ENCODE results near the gene COX8A. TPM values are rescaled to one million over a fixed set of nuclear protein-coding genes. Genes with fewer than 3 reads are reported as not detected.

Gene COX8A
- total and polyA plus RNA-seq, 2 of the 13 experiments (the other 11 are each of a cell fraction or from before 2014, with no cell fraction given): 202 to 406 TPM

DNA sequence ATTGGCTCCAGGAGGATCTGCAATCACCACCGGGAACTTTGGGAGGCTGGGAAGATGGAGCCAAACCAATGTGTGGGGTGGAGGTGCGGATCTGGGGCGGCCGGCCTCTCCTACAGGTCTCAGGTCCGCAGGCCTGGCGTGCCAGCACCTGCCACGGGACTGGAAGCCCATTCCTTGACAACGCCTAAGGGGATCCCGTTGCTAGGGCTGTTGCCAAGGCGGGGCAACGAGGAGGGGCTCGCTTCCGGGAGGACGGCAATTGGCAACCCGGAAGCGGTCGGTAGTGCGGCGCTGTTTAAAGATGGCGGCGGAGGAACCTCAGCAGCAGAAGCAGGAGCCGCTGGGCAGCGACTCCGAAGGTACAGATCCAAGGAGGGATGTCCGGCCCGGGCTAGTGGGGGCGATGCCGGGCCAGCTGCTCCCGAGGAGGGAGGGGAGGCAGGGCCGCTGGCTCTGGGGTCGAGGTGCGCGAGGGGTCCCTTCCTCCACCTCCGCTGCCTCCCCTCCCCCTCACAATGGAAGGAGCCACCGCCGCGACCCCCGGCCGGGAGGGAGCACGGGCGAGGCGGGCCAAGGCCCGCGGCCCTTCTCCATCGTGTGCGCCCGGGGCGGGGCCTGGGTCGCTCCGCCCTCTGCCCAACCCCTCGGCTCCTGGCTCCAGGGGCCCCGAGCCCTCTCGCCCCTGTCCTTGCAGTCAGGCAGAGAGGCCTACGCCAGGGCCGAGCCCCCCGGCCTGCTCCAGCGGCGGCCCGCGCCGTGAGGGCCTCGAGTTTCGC lies 11.9 kb downstream of the COX8A start, which contains the start of gene OTUB1 (continued):
- TF ChIP-seq, protein P1, sequence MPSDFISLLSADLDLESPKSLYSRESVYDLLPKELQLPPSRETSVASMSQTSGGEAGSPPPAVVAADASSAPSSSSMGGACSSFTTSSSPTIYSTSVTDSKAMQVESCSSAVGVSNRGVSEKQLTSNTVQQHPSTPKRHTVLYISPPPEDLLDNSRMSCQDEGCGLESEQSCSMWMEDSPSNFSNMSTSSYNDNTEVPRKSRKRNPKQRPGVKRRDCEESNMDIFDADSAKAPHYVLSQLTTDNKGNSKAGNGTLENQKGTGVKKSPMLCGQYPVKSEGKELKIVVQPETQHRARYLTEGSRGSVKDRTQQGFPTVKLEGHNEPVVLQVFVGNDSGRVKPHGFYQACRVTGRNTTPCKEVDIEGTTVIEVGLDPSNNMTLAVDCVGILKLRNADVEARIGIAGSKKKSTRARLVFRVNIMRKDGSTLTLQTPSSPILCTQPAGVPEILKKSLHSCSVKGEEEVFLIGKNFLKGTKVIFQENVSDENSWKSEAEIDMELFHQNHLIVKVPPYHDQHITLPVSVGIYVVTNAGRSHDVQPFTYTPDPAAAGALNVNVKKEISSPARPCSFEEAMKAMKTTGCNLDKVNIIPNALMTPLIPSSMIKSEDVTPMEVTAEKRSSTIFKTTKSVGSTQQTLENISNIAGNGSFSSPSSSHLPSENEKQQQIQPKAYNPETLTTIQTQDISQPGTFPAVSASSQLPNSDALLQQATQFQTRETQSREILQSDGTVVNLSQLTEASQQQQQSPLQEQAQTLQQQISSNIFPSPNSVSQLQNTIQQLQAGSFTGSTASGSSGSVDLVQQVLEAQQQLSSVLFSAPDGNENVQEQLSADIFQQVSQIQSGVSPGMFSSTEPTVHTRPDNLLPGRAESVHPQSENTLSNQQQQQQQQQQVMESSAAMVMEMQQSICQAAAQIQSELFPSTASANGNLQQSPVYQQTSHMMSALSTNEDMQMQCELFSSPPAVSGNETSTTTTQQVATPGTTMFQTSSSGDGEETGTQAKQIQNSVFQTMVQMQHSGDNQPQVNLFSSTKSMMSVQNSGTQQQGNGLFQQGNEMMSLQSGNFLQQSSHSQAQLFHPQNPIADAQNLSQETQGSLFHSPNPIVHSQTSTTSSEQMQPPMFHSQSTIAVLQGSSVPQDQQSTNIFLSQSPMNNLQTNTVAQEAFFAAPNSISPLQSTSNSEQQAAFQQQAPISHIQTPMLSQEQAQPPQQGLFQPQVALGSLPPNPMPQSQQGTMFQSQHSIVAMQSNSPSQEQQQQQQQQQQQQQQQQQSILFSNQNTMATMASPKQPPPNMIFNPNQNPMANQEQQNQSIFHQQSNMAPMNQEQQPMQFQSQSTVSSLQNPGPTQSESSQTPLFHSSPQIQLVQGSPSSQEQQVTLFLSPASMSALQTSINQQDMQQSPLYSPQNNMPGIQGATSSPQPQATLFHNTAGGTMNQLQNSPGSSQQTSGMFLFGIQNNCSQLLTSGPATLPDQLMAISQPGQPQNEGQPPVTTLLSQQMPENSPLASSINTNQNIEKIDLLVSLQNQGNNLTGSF (CRISPR knock-in tag; IDR thresholded peaks at IDR 0.05): peak; percentile 35; the same call in 1 of the 2 replicates
- TF ChIP-seq ZNF562 (CRISPR knock-in tag; IDR thresholded peaks at IDR 0.05; ENCODE audit: borderline replicate concordance): no peak
- TF ChIP-seq ZNF709 (CRISPR knock-in tag; IDR thresholded peaks at IDR 0.05): peak; percentile 75
- TF ChIP-seq, protein P2, sequence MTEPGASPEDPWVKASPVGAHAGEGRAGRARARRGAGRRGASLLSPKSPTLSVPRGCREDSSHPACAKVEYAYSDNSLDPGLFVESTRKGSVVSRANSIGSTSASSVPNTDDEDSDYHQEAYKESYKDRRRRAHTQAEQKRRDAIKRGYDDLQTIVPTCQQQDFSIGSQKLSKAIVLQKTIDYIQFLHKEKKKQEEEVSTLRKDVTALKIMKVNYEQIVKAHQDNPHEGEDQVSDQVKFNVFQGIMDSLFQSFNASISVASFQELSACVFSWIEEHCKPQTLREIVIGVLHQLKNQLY (CRISPR knock-in tag; IDR thresholded peaks at IDR 0.05): 0 out of 2 replicates have a peak, but pooled peaks have one; percentile 27
- TF ChIP-seq, protein P3, sequence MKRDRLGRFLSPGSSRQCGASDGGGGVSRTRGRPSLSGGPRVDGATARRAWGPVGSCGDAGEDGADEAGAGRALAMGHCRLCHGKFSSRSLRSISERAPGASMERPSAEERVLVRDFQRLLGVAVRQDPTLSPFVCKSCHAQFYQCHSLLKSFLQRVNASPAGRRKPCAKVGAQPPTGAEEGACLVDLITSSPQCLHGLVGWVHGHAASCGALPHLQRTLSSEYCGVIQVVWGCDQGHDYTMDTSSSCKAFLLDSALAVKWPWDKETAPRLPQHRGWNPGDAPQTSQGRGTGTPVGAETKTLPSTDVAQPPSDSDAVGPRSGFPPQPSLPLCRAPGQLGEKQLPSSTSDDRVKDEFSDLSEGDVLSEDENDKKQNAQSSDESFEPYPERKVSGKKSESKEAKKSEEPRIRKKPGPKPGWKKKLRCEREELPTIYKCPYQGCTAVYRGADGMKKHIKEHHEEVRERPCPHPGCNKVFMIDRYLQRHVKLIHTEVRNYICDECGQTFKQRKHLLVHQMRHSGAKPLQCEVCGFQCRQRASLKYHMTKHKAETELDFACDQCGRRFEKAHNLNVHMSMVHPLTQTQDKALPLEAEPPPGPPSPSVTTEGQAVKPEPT (CRISPR knock-in tag; IDR thresholded peaks at IDR 0.05; ENCODE audit: low read depth): peak; percentile 41; the same call in 1 of the 2 replicates
- peak; percentile 86 for TF ChIP-seq AGO2 (optimal IDR thresholded peaks at IDR 0.05; ENCODE audit: low read depth, low read length)
- TF ChIP-seq, protein P4, sequence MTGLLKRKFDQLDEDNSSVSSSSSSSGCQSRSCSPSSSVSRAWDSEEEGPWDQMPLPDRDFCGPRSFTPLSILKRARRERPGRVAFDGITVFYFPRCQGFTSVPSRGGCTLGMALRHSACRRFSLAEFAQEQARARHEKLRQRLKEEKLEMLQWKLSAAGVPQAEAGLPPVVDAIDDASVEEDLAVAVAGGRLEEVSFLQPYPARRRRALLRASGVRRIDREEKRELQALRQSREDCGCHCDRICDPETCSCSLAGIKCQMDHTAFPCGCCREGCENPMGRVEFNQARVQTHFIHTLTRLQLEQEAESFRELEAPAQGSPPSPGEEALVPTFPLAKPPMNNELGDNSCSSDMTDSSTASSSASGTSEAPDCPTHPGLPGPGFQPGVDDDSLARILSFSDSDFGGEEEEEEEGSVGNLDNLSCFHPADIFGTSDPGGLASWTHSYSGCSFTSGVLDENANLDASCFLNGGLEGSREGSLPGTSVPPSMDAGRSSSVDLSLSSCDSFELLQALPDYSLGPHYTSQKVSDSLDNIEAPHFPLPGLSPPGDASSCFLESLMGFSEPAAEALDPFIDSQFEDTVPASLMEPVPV (CRISPR knock-in tag; IDR thresholded peaks at IDR 0.05): no peak; the same call in 1 of the 2 replicates
- TF ChIP-seq ZNF143 (CRISPR knock-in tag; IDR thresholded peaks at IDR 0.05): 0 out of 2 replicates have a peak, but pooled peaks have one; percentile 38
- TF ChIP-seq, protein P5, sequence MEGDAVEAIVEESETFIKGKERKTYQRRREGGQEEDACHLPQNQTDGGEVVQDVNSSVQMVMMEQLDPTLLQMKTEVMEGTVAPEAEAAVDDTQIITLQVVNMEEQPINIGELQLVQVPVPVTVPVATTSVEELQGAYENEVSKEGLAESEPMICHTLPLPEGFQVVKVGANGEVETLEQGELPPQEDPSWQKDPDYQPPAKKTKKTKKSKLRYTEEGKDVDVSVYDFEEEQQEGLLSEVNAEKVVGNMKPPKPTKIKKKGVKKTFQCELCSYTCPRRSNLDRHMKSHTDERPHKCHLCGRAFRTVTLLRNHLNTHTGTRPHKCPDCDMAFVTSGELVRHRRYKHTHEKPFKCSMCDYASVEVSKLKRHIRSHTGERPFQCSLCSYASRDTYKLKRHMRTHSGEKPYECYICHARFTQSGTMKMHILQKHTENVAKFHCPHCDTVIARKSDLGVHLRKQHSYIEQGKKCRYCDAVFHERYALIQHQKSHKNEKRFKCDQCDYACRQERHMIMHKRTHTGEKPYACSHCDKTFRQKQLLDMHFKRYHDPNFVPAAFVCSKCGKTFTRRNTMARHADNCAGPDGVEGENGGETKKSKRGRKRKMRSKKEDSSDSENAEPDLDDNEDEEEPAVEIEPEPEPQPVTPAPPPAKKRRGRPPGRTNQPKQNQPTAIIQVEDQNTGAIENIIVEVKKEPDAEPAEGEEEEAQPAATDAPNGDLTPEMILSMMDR (CRISPR knock-in tag; IDR thresholded peaks at IDR 0.05): no peak; the same call in 1 of the 2 replicates
- no peak; the same call in 1 of the 2 replicates for TF ChIP-seq ETV6 (CRISPR knock-in tag; conservative IDR thresholded peaks at IDR 0.05)
- TF ChIP-seq NFIB (CRISPR knock-in tag; IDR thresholded peaks at IDR 0.05; ENCODE audit: borderline replicate concordance): no peak
- TF ChIP-seq DPF2 (CRISPR knock-in tag; IDR thresholded peaks at IDR 0.05; ENCODE audit: borderline replicate concordance, low read depth): no peak
- 0 out of 2 replicates have a peak, but pooled peaks have one; percentile 31 for TF ChIP-seq CHD2 (IDR thresholded peaks at IDR 0.05; ENCODE audit: low read depth, low read length)
- 0 out of 2 replicates have a peak, but pooled peaks have one; percentile 55 for TF ChIP-seq MTF1 (CRISPR knock-in tag; IDR thresholded peaks at IDR 0.05)
- 0 out of 2 replicates have a peak, but pooled peaks have one; percentile 24 for TF ChIP-seq ZNF678 (CRISPR knock-in tag; IDR thresholded peaks at IDR 0.05)
- no peak for TF ChIP-seq NFIC (IDR thresholded peaks at IDR 0.05; ENCODE audit: low read length)

Measured in HepG2 (cell line).